ENCODE results near the gene SLC2A4RG.

The SLC2A4RG gene

GRCh38 chr20:63699466-63700198, 39.9 kb upstream of the SLC2A4RG start:
- no peak for DNase-seq

GRCh38 chr20:63700199-63701050, 39.2 kb upstream of the SLC2A4RG start:
- DNase-seq: no peak

GRCh38 chr20:63701051-63701328, 38.6 kb upstream of the SLC2A4RG start:
- no peak for DNase-seq

GRCh38 chr20:63701329-63702035, 38.1 kb upstream of the SLC2A4RG start:
- DNase-seq: no peak

GRCh38 chr20:63702036-63702665, 37.4 kb upstream of the SLC2A4RG start:
- no peak for DNase-seq

GRCh38 chr20:63702751-63703470, 36.7 kb upstream of the SLC2A4RG start:
- no peak for DNase-seq

GRCh38 chr20:63703471-63703975, 36.1 kb upstream of the SLC2A4RG start:
- DNase-seq: no peak

GRCh38 chr20:63703976-63704748, 35.4 kb upstream of the SLC2A4RG start:
- DNase-seq: no peak

- no peak for DNase-seq
Observed at GRCh38 chr20:63704749-63705117, 34.8 kb upstream of the SLC2A4RG start.

GRCh38 chr20:63705232-63706026, 34.1 kb upstream of the SLC2A4RG start:
- no peak for DNase-seq

GRCh38 chr20:63706027-63706695, 33.4 kb upstream of the SLC2A4RG start:
- no peak for DNase-seq

GRCh38 chr20:63706852-63707557, 32.6 kb upstream of the SLC2A4RG start:
- peak; percentile 21 to 34 for DNase-seq

GRCh38 chr20:63707558-63708300, 31.8 kb upstream of the SLC2A4RG start, which contains the start of the genes ARFRP1 and ZGPAT:
TSS of gene ARFRP1 (minus strand) at chr20:63707976. CDS start at chr20:63707091, 885 bp downstream.
TSS of gene ZGPAT (plus strand) at chr20:63708039. CDS start at chr20:63708581, 542 bp downstream.
- DNase-seq: peak; percentile 76 to 85

GRCh38 chr20:63708301-63709148, 31.1 kb upstream of the SLC2A4RG start:
- DNase-seq: peak in 1 of 2 experiments; percentile 20

- no peak for DNase-seq
Observed at GRCh38 chr20:63709149-63709527, 30.4 kb upstream of the SLC2A4RG start.

- no peak for DNase-seq
Observed at GRCh38 chr20:63711085-63711645, 28.4 kb upstream of the SLC2A4RG start.

GRCh38 chr20:63712191-63712590, 27.4 kb upstream of the SLC2A4RG start:
- no peak for DNase-seq

All from NCI-H2081 (cell line).